Measurements from ENCODE around the gene ANKS1A.

ANKS1A gene

GRCh38 chr6:35025232-35026188 lies 136.5 kb downstream of the ANKS1A start:
- DNase-seq, result no peak

- no peak for DNase-seq
These were observed 137.6 kb downstream of the ANKS1A start for GRCh38 chr6:35026434-35027222.

GRCh38 chr6:35027807-35028206 lies 138.8 kb downstream of the ANKS1A start:
- no peak for DNase-seq

GRCh38 chr6:35028781-35029769 lies 140.0 kb downstream of the ANKS1A start:
- DNase-seq, result no peak

- DNase-seq, result no peak
These were observed 141.0 kb downstream of the ANKS1A start for GRCh38 chr6:35030099-35030498.

- DNase-seq, result no peak
These were observed 142.8 kb downstream of the ANKS1A start for GRCh38 chr6:35031611-35032529.

- no peak for DNase-seq
These were observed 144.6 kb downstream of the ANKS1A start for GRCh38 chr6:35033683-35034082.

- DNase-seq, result no peak
These were observed 145.5 kb downstream of the ANKS1A start for GRCh38 chr6:35034411-35035191.

- no peak for DNase-seq
These were observed 146.5 kb downstream of the ANKS1A start for GRCh38 chr6:35035481-35036030.

- no peak for DNase-seq
These were observed 147.2 kb downstream of the ANKS1A start for GRCh38 chr6:35036059-35036827.

GRCh38 chr6:35036828-35037663 lies 148.0 kb downstream of the ANKS1A start:
- no peak for DNase-seq

- DNase-seq, result no peak
These were observed 148.6 kb downstream of the ANKS1A start for GRCh38 chr6:35037664-35038038.

GRCh38 chr6:35038076-35038475 lies 149.0 kb downstream of the ANKS1A start:
- no peak for DNase-seq

- DNase-seq, result no peak
These were observed 151.3 kb downstream of the ANKS1A start for GRCh38 chr6:35040398-35040797.

GRCh38 chr6:35041086-35041861 lies 152.2 kb downstream of the ANKS1A start:
- DNase-seq, result no peak

- DNase-seq, result no peak
These were observed 153.2 kb downstream of the ANKS1A start for GRCh38 chr6:35042031-35042815.

Measured in NCI-H2107 (cell line).